HUES48 (cell line): Measurements from ENCODE around the gene PDLIM7.

Experiments used
- H3K27ac ChIP-seq: one replicate; pipeline ENCODE4 v1.7.0; 2013; ENCODE audit warnings: low read depth, low read length, inconsistent platforms
- H3K27me3 ChIP-seq: 2 replicates; pipeline ENCODE4 v1.6.1; 2013; ENCODE audit warnings: mild to moderate bottlenecking, low read length; ENCODE audit not compliant: control insufficient read depth, insufficient read depth
- H3K36me3 ChIP-seq: 2 replicates; pipeline ENCODE4 v1.6.1; 2013; ENCODE audit warnings: low read length; ENCODE audit not compliant: control insufficient read depth, insufficient read depth
- H3K4me1 ChIP-seq: 2 replicates; pipeline ENCODE4 v1.6.1; 2013; ENCODE audit warnings: mild to moderate bottlenecking, low read length; ENCODE audit not compliant: control insufficient read depth, insufficient read depth
- H3K4me3 ChIP-seq: 2 replicates; pipeline ENCODE4 v1.5.1; 2013; ENCODE audit warnings: mild to moderate bottlenecking, low read depth, low read length
- H3K9ac ChIP-seq: 2 replicates; pipeline ENCODE4 v1.6.1; 2013; ENCODE audit warnings: mild to moderate bottlenecking, low read depth, low read length, moderate library complexity
- H3K9me3 ChIP-seq: 2 replicates; pipeline ENCODE4 v1.6.1; 2013; ENCODE audit warnings: low read length; ENCODE audit not compliant: control insufficient read depth, insufficient read depth

The PDLIM7 gene

GRCh38 chr5:177435847-177436536 is 61.4 kb downstream of the PDLIM7 start:
- Histone ChIP-seq H3K9ac (no peak overlapping the region), H3K4me3 (no peak overlapping the region), H3K9me3 (no peaks in the 10 kb centered on the region), H3K27me3 (no peaks in the 10 kb centered on the region), H3K27ac (no peak overlapping the region), H3K4me1 (peaks cover 9% of the 10 kb centered on the region; the same call in 1 of the 2 replicates), H3K36me3 (peaks cover 68% of the 10 kb centered on the region)

GRCh38 chr5:177434942-177435738 is 62.3 kb downstream of the PDLIM7 start:
- Histone ChIP-seq H3K27me3 (no peaks in the 10 kb centered on the region), H3K9me3 (no peaks in the 10 kb centered on the region), H3K4me3 (no peak overlapping the region), H3K27ac (no peak overlapping the region), H3K4me1 (peaks cover 5% of the 10 kb centered on the region; the same call in 1 of the 2 replicates), H3K36me3 (peaks cover 75% of the 10 kb centered on the region), H3K9ac (no peak overlapping the region)

DNA sequence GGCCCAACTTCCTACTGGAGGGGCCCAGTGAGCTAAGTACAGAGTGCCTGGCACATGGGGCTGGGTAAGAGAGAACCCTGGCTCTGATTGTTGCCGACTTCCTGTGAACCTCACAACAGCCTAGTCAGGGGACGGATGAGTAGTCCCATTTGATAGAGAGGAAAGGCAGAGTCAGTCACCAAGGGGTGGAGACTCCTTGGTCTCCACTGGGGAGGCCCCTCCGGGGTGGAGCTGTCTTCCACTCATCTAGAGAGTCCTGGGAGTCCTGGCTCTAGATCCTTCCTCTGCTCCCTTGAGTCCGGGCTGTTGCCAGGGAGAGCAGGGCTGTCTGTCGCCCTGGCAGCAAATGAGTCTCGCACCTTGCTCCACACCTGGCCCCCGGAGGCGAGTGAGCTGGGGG is 63.0 kb downstream of the PDLIM7 start:
- Histone ChIP-seq H3K4me1 (no peaks in the 10 kb centered on the region), H3K36me3 (peaks cover 79% of the 10 kb centered on the region), H3K4me3 (no peak overlapping the region), H3K27ac (no peak overlapping the region), H3K9ac (no peak overlapping the region), H3K27me3 (no peaks in the 10 kb centered on the region), H3K9me3 (no peaks in the 10 kb centered on the region)

GRCh38 chr5:177433658-177434217 is 63.7 kb downstream of the PDLIM7 start:
- no peak overlapping the region for H3K4me3 ChIP-seq
- H3K4me1 ChIP-seq: no peaks in the 10 kb centered on the region
- H3K27me3 ChIP-seq: no peaks in the 10 kb centered on the region
- no peaks in the 10 kb centered on the region for H3K9me3 ChIP-seq
- H3K27ac ChIP-seq: no peak overlapping the region
- H3K9ac ChIP-seq: no peak overlapping the region
- H3K36me3 ChIP-seq: peaks cover 77% of the 10 kb centered on the region
